ENCODE data around the gene GAS2.

DNA sequence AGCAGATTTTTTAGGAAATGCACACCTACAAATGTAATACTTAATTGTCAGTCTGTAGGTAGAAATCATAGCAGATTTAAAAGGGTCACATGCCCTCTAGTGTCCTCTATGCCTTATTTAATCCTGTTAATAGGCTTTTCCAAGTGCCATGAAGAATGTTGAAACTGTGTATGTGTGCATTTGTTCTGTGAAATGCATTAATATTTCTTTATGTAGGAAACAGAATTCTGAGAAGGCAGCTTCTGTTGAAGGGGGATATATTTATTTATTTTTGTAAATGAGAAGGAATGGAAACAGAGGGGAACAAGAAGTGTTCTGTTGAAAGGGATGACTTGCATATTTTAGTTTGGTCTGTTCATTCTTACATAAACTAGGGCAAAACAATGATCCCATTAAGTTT is 112.2 kb downstream of the GAS2 start:
- TF ChIP-seq, protein P1, sequence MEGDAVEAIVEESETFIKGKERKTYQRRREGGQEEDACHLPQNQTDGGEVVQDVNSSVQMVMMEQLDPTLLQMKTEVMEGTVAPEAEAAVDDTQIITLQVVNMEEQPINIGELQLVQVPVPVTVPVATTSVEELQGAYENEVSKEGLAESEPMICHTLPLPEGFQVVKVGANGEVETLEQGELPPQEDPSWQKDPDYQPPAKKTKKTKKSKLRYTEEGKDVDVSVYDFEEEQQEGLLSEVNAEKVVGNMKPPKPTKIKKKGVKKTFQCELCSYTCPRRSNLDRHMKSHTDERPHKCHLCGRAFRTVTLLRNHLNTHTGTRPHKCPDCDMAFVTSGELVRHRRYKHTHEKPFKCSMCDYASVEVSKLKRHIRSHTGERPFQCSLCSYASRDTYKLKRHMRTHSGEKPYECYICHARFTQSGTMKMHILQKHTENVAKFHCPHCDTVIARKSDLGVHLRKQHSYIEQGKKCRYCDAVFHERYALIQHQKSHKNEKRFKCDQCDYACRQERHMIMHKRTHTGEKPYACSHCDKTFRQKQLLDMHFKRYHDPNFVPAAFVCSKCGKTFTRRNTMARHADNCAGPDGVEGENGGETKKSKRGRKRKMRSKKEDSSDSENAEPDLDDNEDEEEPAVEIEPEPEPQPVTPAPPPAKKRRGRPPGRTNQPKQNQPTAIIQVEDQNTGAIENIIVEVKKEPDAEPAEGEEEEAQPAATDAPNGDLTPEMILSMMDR (conservative IDR thresholded peaks at IDR 0.05; ENCODE audit: low read length): peak; percentile 32
- TF ChIP-seq EZH2phosphoT487 (IDR thresholded peaks at IDR 0.05; ENCODE audit: borderline replicate concordance, low read depth, low read length): no peak

Data from OCI-LY7 (cell line).